NT2/D1 (cell line): ENCODE measurements around the gene FECH.

ENCODE experiments used
- SUZ12 ChIP-seq: IDR thresholded peaks from 2 replicates; pipeline ENCODE4 v1.6.1; 2011; ENCODE audit not compliant: insufficient read length, insufficient read depth; ENCODE audit errors: extremely low read depth
- YY1 ChIP-seq: IDR thresholded peaks from 2 replicates; pipeline ENCODE4 v1.6.1; 2011; ENCODE audit not compliant: insufficient read length, insufficient read depth

GRCh38 chr18:57518533-57518932 lies 68.0 kb downstream of the FECH start:
- TF ChIP-seq SUZ12 = no peak
- TF ChIP-seq YY1 = no peak
